Glutamatergic neuron (in vitro differentiated cells): ENCODE results near the gene AP1S3. TPM values are rescaled to one million over a fixed set of nuclear protein-coding genes. Genes with fewer than 3 reads are reported as not detected.
"Not testable (repeated sequence)": the region's sequence is repeated elsewhere in the genome, so short reads cannot be mapped to it uniquely, and the experiment has no call there.

Source experiments
- DNase-seq: peaks from one replicate; pipeline ENCODE4 v3.0.0; 2022
- H3K27ac Mint-ChIP-seq: one replicate; pipeline ENCODE4 v1.8.0; 2020; ENCODE audit warnings: mild to moderate bottlenecking, mixed read lengths, inconsistent platforms; ENCODE audit not compliant: unreplicated experiment
- H3K27me3 Mint-ChIP-seq: one replicate; pipeline ENCODE4 v1.8.0; 2020; ENCODE audit warnings: mild to moderate bottlenecking, moderate library complexity, mixed read lengths, inconsistent platforms; ENCODE audit not compliant: unreplicated experiment
- H3K36me3 Mint-ChIP-seq: one replicate; pipeline ENCODE4 v1.8.0; 2020; ENCODE audit warnings: mild to moderate bottlenecking, mixed read lengths, inconsistent platforms; ENCODE audit not compliant: unreplicated experiment
- H3K4me1 Mint-ChIP-seq: one replicate; pipeline ENCODE4 v1.8.0; 2020; ENCODE audit warnings: mild to moderate bottlenecking, low read depth, mixed read lengths, inconsistent platforms; ENCODE audit not compliant: unreplicated experiment
- H3K4me3 Mint-ChIP-seq: one replicate; pipeline ENCODE4 v1.8.0; 2020; ENCODE audit warnings: mild to moderate bottlenecking, mixed read lengths, inconsistent platforms; ENCODE audit not compliant: unreplicated experiment
- H3K9me3 Mint-ChIP-seq: one replicate; pipeline ENCODE4 v1.8.0; 2020; ENCODE audit warnings: mild to moderate bottlenecking, moderate library complexity, mixed read lengths, inconsistent platforms; ENCODE audit not compliant: unreplicated experiment
- CTCF ChIP-seq: fragments of 200-600 bp; sonication (generic); IDR thresholded peaks from one replicate; pipeline ENCODE4 v1.5.0; 2021; ENCODE audit not compliant: partially characterized antibody, unreplicated experiment
- total RNA-seq: library from RNA; stranded (reverse); fragmentation: NEBNext Ultra II Directional; extraction: Animal tissue kit (Norgen Biotek cat#: 25700); gene quantifications from one replicate; pipeline ENCODE4 v1.2.1, GENCODE V29; 2021; ENCODE audit not compliant: unreplicated experiment

The AP1S3 gene
- total RNA-seq, 1 donor from 2014 or later = 3.1 TPM

DNA sequence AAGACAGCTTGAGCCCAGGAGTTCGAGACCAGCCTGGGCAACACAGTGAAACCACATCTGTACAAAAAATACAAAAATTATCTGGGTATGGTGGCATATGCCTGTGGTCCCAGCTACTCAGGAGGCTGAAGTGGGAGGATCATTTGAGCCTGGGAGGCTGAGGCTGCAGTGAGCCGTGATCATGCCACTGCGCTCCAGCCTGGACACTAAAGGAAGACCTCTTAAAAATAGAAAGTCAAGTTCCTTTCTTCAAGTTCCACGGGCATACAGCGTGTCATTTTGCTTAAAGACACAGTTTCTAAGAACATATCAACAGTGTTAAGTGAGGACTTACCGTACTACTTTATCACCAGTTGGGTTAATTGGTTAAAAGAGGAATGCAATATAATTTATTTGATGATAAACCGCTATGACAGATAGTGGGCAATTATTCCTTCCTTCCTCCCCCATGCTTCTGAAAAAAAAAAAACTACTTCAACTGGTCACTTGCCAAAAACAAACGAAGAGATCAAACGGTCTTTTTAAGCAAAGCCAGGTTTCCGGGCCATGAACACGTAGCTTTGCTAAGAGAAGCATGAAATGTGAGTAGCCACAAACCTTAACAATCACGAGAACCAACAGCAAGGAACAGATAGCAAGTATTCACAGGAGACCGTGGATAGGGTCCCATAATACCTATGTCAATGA, 21.4 kb downstream of the AP1S3 start:
- DNase-seq = no peak
- H3K27ac Mint-ChIP-seq = no peak overlapping the region
- no peaks in the 10 kb centered on the region for H3K36me3 Mint-ChIP-seq
- H3K4me1 Mint-ChIP-seq = no peaks in the 10 kb centered on the region
- H3K9me3 Mint-ChIP-seq = no peaks in the 10 kb centered on the region
- no peak for TF ChIP-seq CTCF
- no peaks in the 10 kb centered on the region for H3K27me3 Mint-ChIP-seq
- H3K4me3 Mint-ChIP-seq = no peak overlapping the region

DNA sequence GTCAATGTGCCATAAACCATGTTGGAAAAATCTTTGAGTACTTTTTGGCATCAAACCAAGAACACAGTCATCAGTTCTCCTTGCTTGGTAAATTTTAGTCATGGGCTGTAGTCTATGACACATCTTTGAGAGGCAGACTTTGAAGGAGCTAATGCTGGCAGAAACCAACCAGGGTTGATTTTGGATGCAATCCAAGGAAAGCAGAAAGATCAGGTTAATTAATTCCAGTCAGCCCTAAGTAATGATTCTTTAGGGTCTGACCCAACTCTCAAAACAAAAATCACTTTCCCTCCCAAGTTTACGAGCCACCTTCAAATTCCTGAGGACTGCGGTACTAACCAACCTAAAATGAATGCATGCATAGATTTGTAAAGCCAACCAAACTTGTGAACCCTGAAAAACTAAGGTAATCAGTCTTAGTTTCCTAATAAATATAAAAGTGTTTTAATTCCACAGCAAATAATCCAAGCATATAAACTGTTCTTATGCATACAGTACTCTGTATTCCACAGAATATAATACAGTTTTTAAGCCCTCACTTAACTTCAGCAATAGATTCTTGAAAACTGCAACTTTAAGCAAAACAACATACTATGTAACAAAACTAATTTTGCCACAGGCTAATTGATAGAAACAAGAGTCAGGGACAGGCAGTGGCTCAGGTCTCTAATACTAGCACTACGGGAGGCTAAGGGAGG, 22.0 kb downstream of the AP1S3 start:
- Mint-ChIP-seq H3K9me3 (no peaks in the 10 kb centered on the region), H3K4me1 (no peaks in the 10 kb centered on the region)

GRCh38 chr2:223814764-223815163, 22.6 kb downstream of the AP1S3 start:
- not testable (repeated sequence) for H3K4me1 Mint-ChIP-seq, H3K27ac Mint-ChIP-seq, DNase-seq

More for the DNA sequence above, 22.0 kb downstream of the AP1S3 start:
- DNase-seq = no peak
- no peak overlapping the region for H3K27ac Mint-ChIP-seq
- no peak for TF ChIP-seq CTCF
- H3K4me3 Mint-ChIP-seq = no peak overlapping the region
- H3K36me3 Mint-ChIP-seq = no peaks in the 10 kb centered on the region
- H3K27me3 Mint-ChIP-seq = no peaks in the 10 kb centered on the region

GRCh38 chr2:223813329-223813728, 24.1 kb downstream of the AP1S3 start:
- Mint-ChIP-seq H3K4me3 (no peak overlapping the region), H3K27ac (no peak overlapping the region), H3K27me3 (no peaks in the 10 kb centered on the region), H3K36me3 (no peaks in the 10 kb centered on the region), H3K4me1 (no peaks in the 10 kb centered on the region), H3K9me3 (no peaks in the 10 kb centered on the region)
- TF ChIP-seq CTCF = no peak
- DNase-seq = no peak

More at GRCh38 chr2:223814764-223815163, 22.6 kb downstream of the AP1S3 start:
- not testable (repeated sequence) for H3K4me3 Mint-ChIP-seq, H3K27me3 Mint-ChIP-seq, H3K36me3 Mint-ChIP-seq, H3K9me3 Mint-ChIP-seq

- TF ChIP-seq CTCF = no peak
- H3K27me3 Mint-ChIP-seq = no peaks in the 10 kb centered on the region
- H3K4me1 Mint-ChIP-seq = no peaks in the 10 kb centered on the region
- no peak overlapping the region for H3K4me3 Mint-ChIP-seq
- no peaks in the 10 kb centered on the region for H3K9me3 Mint-ChIP-seq
- H3K36me3 Mint-ChIP-seq = no peaks in the 10 kb centered on the region
- DNase-seq = no peak
- H3K27ac Mint-ChIP-seq = no peak overlapping the region
Measured at GRCh38 chr2:223811757-223812156, 25.6 kb downstream of the AP1S3 start.
